GM13976 (cell line): ENCODE results near the gene HDGFL2.

ENCODE experiments used
- DNase-seq: peaks from one replicate; pipeline ENCODE4 v3.0.0; 2012; ENCODE audit warnings: low spot score
- in situ Hi-C: fragments of 300-500 bp; cut with MboI; formaldehyde crosslinking; loops from one replicate; pipeline ENCODE4 v1.12.0; 2022; ENCODE audit warnings: low sequenced_read_pairs, mixed read lengths, inconsistent platforms; ENCODE audit not compliant: unreplicated experiment
- TF ChIP-seq, protein P1 (sequence below): IDR thresholded peaks from 2 replicates; pipeline ENCODE4 v1.5.1; 2012; ENCODE audit warnings: borderline replicate concordance, mild to moderate bottlenecking; ENCODE audit not compliant: insufficient read depth; ENCODE audit errors: extremely low read depth, missing control alignments, control extremely low read depth

Gene HDGFL2

DNA sequence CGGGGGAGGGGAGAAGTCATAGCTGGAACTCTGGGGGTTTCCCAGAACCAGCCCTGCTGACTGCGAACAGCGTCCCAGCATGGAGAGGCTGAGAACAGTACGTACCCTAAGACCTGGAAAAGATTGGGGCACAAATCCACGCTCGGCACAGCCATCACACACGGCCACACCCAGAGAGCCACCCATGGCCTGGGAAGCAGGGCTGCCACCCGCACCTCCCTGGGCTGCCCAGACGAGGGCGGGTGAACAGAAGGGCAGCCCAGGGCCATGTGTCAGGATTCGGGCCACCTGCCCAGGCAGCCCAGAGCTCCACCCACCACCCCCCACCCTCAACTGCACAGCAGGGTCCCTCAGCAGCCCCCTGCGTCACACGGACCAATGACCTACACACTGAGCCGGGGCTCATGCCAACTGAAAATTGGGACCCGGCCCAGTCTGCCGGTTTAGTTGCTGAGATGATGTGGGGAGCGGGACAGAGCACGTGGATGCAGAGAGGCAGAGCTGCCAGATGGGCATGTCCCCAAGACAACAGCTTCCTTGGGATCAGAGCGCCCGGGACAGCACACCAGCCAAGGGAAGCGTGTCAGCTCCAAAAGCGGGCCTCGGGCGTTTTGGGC is 23.0 kb upstream of the HDGFL2 start:
- TF ChIP-seq, protein P1, sequence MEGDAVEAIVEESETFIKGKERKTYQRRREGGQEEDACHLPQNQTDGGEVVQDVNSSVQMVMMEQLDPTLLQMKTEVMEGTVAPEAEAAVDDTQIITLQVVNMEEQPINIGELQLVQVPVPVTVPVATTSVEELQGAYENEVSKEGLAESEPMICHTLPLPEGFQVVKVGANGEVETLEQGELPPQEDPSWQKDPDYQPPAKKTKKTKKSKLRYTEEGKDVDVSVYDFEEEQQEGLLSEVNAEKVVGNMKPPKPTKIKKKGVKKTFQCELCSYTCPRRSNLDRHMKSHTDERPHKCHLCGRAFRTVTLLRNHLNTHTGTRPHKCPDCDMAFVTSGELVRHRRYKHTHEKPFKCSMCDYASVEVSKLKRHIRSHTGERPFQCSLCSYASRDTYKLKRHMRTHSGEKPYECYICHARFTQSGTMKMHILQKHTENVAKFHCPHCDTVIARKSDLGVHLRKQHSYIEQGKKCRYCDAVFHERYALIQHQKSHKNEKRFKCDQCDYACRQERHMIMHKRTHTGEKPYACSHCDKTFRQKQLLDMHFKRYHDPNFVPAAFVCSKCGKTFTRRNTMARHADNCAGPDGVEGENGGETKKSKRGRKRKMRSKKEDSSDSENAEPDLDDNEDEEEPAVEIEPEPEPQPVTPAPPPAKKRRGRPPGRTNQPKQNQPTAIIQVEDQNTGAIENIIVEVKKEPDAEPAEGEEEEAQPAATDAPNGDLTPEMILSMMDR, result no peak
- DNase-seq, result no peak
- in situ Hi-C loops, result no loop called here

- in situ Hi-C loops, result no loop called here
- DNase-seq, result no peak
- TF ChIP-seq, protein P1, result no peak
These were observed 22.5 kb upstream of the HDGFL2 start for GRCh38 chr19:4449639-4450028.

- in situ Hi-C loops, result no loop called here
- TF ChIP-seq, protein P1, result no peak
- DNase-seq, result no peak
These were observed 19.7 kb upstream of the HDGFL2 start for GRCh38 chr19:4452230-4452990.

DNA sequence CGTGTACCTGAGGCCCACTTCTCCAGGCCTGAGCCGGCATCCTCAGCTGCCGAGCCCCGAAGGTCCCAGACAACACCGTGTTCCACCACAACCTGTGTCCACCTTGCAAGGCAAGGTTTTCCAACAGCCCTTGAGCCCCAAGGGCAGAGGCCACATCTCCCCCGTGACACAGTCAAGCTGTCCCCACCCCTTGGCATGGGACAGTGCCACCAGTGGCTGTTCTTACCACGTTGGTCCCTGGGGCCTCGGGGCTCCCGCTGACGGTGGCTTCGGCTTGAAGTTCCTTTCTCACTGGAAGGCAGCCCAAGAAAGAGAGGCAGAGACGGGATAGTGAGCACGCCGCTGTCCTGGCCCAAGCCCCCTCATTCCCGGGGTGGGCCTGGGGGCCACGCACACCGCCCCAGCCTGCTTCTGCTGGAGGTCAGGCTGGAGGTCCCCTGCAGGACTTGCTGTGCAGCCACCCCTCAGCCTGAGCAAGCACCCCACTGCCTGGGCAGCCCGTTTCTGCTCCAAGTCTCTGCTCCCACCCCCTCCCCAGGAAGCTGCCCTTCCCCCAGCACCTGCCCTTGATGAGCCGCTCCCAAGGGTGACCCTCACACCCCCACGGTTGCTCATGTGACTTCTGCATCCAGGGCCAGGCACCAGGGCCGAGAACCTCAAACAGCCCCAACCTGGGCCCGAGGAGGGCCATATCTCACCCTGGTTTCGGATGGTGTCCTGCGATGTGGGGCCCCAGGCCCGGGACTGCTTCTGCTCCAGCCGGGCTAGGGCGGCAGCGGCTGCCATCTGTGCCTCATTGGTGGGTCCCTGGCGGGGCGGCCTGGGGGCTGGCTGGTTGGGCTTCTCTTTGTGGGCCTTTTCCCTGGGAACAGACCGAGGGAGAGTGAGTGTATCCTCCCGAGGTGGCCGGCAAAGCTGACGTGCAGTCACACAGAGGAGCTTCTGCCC is 18.6 kb upstream of the HDGFL2 start:
- TF ChIP-seq, protein P1, result no peak
- in situ Hi-C loops, result no loop called here
- DNase-seq, result no peak

DNA sequence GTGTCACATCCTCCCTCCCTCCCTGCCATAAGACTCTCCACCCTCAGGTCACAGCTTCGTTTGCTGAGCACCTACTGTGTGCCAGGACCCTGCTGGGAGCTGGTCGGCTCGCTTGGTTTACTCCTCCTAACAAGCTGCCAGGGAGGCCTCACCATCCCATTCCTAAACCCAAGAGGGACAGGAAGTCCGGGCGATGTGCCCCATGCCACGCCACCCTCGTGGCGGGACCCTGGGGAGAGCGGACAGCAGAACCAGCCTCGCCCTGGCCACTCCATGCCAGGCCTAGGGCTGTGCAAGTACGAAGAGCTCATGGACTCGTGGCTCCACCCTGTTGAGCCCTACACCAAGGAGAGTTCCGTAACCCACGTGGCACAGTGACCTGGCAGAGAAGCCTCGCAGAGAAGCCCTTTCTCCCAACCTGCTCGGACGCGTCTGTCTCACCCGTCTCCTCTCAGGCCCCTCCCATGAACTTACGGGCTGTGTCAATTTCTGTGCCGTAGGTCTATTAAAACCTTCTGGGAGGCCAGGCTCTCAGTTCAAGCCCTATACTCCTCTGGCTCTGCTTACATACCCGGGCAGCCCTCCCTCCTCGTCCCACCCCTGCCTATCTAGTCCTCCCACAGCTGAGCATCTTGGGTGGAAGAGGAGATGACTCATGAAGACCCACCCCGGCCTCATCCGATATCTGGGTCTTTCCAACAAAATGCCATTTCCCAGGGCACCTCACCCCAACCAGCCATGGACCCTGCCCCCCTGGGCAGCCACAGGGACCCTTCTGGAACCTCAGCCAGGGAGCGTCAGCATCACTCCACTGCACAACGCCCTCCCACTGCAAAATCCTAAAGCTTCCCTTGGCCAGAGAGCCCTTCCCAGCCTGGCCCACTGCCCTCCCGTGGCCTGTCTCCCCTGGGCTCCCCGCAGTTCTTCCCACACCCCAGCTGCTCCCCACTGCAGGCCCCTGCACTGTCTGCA is 17.1 kb upstream of the HDGFL2 start:
- in situ Hi-C loops, result no loop called here
- no peak for DNase-seq
- TF ChIP-seq, protein P1, result no peak
